GM19025 (cell line): Measurements from ENCODE around the gene CCDC85B.
A peak's percentile ranks its signal among the peaks of the same experiment; 100 is the strongest.

Experiments
- ATAC-seq: cut with Tn5 transposase; IDR thresholded peaks from one replicate; pipeline ENCODE4 v1.9.1; 2021; ENCODE audit warnings: mild to moderate bottlenecking, low read depth, moderate library complexity; ENCODE audit not compliant: unreplicated experiment

CCDC85B gene

DNA sequence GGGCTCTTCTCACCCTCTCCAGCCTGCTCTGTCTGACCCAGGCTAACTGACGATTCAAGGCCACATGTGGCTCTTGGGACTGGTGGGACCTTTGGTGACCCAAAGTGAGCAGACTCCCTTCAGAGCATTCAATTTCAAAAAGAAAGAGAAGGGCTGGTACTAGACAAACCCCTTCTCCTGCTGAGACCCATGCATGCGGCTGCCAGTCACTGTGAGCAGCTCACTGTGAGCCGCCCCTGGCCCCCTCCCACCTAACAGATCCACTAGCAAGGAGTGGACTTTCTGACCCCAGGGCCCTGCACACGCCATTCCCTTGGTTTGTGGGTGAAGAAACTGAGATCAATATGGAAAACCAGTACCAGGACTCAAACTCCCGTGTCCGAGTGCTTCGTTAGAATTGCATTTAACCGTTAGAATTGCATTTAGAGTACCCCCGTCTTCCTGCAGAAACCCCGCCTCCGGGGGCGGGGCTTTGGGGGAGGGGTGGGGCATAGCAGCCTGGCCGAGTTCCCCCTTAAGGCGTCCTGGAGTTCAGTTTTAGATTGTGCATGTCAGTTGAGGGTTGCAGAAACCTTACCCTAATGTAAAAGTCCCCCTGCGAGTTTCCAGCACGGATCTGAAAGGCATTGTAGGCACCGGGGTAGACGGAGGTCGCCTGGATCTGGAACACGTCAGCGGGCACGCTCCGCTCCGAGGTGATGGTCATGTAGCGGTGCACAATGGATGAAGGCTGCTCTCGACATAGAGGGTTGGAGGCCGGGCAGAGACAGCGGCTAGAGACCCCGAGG lies 23.0 kb upstream of the CCDC85B start:
- no peak for ATAC-seq

DNA sequence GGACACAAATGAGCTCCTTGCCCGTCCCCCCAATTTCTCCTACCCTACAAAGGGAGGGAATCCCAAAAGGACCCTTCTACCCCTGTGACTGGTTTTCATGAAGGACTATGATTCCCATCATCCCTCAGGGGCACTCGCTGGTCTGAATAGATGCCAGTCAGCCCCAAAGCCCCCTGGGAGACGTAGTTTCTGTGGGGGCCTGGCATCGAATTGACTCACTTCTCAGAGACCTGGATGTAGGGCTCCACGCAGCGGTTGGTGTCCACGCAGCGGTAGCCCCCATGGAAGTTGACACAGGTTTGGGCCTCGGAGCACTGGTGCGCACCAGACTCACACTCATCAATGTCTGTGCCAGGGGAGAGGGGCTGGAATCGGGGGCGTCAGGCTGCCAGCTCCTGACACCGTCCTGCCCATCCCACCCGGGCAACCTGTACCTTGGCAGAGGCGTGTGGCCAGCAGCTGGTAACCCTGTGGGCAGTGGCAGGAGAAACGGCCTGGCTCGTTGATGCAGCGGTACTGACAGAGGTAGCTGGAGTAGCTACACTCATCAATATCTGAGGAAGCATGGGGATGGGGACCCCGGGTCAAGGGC lies 22.3 kb upstream of the CCDC85B start:
- ATAC-seq = no peak

DNA sequence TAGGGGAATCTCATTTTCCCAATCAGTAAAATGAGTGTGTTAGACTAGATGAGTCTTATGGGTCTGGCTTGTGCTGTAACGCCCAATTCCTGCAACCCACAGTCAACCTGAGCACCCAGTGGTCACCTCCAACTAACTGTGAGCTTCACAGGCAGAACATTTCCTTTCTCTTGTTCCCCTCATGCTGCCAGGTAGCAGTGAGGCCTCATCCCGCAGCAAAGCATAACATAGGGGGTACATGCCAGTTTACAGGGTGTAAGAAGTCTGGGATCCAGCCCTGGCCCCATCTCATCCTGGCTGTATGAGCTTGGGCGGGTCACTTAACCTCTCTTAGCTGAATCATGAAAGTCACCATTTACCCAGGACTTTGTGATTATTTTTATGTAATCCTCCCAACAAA lies 21.6 kb upstream of the CCDC85B start:
- no peak for ATAC-seq

DNA sequence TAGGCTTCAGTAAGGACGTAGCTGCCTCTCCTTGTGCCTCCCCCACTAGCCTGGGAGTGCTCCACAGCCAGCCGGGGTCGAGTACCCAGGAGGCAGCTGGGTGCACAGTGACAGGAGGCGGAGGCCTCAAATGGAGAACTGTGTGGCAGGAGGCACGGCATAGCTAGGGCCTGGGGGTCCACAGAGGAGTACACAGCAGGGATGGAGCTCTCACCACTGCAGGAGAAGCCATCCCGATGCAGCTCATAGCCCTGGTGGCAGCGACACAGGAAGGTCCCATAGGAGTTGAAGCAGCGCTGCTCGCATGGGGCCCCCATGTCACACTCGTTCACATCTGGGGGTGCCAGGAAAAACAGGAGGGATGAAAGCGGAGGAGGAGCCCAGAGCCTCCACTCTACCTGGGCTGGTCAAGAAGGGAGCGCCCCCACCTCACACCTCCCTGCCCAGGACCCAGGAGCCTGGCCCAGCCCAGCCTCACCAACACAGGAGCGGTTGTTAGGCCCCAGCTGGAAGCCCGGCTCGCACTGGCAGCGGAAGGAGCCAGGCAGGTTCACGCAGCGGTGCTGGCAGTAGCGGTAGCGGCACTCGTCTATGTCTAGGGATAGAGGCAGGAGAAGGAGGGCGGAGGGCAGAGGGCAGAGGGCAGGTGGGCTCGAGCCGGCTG lies 20.7 kb upstream of the CCDC85B start:
- no peak for ATAC-seq

DNA sequence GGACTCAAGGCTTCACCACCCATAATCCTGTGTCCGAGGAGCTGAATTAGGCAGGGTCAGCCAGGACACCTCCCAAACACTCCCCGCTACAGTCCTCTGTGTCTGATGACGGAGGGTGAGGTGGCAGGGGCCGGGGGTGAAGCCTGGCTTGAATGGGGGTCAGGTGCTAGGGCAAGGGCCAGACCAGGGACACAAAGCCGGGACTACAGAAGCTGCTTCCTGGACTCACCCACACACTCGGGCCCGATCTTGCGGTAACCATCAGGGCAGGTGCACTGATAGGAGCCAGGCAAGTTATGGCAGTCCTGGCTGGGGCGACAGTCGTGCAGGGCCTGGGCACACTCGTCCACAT lies 20.2 kb upstream of the CCDC85B start:
- no peak for ATAC-seq

DNA sequence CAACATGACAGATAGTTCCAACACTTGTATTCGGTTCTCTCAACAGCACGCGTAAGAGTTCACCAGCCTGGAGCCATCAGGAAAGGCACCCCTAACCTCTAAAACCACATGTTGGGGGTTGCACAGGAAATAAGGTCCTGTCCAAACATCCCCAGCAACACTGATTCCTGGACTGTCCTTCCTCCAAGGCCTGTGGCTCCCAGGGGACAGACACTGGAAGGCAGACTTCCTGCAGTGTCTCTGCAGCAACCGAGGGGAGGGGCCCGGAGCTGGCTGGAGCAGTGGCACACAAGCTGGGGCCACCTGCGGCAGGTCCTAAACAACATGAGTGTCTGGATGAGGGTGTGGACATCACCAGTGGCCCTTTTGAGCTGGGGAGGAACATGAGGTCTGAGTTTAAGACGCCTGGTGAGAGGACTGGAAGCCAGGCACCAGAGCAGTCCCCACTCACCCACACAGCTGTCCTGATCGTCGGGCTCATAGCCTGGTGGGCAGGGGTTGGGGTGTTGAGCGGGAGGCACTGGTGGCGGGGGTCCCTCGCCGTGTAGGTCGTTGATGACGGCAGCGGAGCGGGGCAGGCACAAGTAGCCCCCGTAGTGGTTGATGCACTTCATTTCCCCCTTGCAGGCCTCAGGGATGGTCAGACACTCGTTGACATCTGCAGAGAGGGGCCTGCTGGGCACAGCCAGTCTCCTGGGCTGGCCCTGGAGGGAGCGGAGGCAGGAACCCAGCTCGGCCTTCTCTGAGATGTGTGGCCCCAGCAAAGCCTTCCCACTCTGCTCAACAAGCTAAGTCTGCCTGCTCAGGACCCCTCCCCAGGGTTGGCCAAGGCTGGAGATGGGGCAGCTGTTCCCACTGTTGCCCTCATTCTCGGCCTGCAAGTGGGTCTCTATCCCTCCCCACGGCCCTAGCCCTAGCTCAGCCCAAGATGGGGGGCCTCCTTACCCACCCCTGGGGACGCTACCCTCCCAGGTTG lies 19.5 kb upstream of the CCDC85B start:
- no peak for ATAC-seq

DNA sequence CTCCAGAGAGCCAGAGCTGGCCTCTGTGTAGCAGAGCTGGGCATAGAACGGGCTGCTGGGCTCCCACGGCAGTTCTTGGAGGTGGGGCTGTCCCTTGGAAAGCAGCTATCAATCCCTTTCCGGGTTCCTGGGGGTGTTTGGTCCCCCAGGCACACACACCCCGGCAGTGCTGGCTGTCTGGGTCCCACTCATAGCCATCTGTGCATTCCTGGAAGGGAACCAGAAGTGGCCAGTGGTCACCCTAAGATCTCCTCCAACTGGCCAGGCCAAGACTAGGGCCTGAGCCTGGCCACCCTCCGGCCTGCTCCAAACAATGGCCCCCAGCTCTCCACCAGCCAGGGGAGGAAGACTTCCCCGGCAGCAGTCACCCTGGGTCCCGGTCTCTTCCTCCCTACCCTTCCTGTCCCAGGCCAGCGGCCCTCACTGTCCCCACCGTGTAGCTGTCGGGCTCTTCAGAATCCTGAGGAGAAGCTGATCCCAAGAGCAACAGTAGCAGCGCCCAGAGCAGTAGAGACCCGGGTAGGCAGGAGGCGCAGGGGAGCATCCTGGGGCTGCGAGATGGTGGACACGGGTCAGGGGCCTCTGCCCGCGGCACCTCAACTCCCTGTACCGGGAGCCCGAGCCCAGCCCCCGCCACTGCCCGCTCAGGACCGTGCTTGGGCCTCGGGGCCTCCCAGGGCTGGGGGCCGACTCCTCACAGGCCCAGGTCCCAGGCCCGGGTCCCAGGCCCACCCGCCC lies 18.5 kb upstream of the CCDC85B start:
- ATAC-seq = no peak

DNA sequence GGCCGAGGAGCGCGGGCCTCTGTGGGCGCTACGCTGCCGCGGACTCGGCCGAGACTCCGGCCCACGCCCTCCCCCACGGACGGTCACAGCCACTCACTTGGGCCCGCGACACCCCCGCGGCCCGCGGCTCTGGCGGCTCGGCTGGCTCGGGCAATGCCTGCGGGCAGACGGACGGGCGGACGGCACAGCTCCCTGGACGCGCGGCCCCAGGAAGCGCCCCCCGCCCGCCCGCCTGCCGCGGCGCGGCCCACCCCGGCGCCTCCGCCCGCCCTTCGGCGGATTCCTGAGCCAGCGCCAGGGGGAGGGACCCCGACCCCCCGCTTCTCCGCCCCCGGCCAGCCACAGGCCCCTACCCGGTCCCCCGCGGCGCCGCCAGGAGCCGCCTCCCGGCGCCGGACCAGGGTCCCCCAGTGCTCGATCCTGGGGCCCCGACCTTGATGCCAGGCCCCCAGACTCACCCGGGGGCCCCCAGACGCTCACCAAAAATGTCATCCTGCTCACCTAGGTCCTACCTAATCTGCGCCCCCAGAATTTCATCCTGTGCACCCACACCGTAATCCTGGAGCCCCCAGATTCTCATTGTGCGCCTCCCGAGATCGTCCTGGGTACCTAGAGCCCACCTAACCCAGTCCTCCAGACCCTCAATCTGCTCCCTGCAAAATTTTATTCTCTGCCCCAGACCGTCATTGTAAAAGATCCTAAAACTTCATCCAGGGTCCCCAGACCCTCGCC lies 17.7 kb upstream of the CCDC85B start, which contains the start of gene EFEMP2:
Gene EFEMP2 (minus strand): TSS at position 215 of the 732 bp plus-strand sequence. CDS start 446 bp downstream, outside the sequence.
- ATAC-seq = no peak

DNA sequence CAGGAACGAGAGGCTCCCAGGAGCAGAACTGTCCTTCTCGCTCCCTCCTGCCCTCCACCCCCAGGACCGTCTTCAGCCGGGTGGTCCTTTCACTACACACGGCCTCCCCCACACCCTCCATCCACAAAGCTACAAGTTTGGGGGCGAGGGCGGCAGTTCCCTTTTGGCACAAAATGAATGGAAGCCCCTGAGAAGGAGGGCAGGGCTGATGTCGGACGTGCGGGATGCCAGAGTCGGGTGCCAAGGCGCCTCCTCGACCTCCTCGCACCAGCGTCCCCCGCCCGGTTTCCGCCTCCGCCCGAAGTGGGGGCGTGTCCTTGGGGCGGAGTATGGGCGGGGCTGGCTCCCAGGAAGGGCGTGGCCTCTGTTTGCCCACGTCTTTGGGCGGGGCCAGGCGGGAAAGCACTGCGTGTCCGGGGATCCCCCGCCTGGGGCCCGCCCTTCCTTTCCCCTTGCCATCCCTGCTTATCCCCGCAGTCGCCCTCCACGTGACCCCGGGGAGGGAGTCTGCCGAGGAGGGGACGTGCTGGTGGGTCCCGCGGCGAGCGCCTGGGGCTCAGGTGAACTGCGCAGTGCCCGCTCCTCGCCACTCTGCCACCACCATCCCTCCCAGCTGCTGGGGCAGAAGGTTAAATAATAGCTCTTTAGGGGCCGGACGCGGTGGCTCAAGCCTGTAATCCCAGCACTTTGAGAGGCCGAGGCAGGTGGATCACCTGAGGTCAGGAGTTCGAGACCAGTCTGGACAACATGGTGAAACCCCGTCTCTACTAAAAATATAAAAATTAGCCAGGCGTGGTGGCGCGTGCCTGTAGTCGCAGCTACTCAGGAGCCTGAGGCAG lies 16.9 kb upstream of the CCDC85B start:
- ATAC-seq = peak; percentile 74

DNA sequence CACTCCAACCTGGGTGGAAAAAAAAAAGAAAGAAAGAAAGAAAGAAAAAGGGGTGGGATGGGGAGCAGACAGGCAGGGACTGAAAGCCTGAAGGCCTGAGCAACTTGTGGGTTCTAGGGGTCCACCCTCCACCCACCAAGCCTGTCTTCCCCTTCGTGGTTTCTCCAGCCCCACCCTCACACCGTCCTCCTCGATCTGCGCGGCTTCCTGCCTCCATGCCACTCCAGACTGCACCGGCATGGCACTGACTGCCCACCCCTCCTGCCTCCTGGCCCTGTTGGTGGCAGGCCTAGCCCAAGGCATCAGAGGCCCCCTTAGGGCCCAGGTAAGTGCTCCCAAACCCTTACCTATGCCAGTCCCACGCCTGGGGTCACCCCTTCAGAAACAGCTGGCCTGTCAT lies 10.9 kb upstream of the CCDC85B start, which contains the start of gene CTSW:
Gene CTSW (plus strand): TSS at position 221 of the 400 bp plus-strand sequence. CDS start 18 bp downstream, at position 239.
- no peak for ATAC-seq

DNA sequence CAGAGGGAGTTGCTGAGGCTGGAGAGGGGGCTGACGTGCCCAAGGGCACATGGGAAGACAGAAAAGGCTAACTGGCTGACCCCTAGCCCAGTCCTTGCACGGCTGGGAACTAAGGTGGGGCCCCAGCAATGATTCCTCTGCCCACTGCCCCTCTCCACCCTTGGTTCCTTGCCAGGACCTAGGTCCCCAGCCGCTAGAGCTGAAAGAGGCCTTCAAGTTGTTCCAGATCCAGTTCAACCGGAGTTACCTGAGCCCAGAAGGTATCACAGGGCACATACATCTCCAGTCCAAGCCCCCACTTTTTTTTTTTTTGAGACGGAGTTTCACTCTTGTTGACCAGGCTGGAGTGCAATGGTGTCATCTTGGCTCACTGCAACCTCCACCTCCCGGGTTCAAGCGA lies 10.4 kb upstream of the CCDC85B start:
- ATAC-seq = no peak

DNA sequence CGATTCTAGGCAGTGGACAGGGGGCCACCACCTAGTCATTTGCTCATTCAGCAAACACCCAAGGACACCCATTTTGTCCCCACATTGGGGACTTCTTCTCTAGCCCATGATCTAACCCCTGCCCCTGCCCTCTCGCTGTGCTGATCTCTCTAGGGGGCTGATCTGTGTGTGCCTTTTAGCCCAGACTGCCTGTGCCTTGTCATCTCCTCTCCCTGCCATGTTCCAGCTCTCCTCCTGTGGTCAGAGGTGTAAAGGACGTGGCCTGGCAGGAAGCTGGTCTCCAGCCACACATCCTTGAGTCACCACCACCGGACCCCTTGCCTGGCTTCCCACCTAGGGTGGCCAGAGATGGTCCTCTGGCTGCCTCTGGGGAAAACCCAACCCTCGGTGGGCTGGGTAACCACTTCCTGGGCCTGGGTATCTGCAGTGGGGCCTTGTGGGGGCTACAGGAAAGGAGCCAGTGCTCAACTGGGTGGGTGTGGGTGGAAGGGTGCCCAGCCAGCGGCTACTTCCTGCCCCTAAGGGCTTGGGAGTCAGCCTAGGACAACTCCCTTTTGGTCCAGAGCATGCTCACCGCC lies 9.5 kb upstream of the CCDC85B start:
- no peak for ATAC-seq

DNA sequence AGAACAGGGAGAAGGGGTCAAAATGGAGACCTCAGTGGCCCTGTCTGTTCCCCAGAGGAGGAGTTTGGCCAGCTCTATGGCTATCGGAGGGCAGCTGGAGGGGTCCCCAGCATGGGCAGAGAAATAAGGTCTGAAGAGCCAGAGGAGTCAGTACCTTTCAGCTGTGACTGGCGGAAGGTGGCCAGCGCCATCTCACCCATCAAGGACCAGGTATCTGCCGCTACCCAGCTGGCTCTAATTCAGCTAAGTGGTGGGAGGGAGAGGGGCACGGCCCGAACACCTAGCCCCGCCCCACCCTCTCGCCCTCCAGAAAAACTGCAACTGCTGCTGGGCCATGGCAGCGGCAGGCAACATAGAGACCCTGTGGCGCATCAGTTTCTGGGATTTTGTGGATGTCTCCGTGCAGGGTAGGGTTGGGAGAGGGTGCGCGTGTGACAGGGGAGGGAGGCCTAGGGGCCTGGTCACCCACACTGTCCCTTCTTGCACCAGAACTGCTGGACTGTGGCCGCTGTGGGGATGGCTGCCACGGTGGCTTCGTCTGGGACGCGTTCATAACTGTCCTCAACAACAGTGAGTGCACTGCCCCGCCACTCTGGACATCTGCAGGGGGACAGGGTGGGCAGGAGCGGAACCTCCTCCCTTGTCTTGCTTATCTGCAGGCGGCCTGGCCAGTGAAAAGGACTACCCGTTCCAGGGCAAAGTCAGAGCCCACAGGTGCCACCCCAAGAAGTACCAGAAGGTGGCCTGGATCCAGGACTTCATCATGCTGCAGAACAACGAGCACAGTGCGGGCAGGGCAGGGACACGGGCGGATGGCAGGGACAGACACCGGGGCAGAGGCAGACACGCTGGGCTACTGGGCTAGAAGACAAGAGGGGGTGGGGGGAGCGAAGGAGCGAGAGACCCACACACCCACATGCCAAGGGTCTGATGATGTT lies 8.1 kb upstream of the CCDC85B start:
- ATAC-seq = no peak

DNA sequence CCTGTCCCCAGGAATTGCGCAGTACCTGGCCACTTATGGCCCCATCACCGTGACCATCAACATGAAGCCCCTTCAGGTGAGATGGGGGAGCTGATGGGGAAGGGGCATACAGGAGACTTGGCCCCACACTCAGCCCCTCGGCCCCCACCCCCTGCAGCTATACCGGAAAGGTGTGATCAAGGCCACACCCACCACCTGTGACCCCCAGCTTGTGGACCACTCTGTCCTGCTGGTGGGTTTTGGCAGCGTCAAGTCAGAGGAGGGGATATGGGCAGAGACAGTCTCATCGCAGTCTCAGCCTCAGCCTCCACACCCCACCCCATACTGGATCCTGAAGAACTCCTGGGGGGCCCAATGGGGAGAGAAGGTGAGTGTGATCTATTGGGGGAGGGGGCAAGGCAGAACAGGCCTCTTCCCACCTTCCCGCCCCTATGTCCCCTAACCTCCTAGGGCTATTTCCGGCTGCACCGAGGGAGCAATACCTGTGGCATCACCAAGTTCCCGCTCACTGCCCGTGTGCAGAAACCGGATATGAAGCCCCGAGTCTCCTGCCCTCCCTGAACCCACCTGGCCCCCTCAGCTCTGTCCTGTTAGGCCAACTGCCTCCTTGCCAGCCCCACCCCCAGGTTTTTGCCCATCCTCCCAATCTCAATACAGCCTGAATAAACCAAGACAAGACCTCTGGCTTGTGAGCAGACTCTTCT lies 7.3 kb upstream of the CCDC85B start:
- ATAC-seq = no peak

DNA sequence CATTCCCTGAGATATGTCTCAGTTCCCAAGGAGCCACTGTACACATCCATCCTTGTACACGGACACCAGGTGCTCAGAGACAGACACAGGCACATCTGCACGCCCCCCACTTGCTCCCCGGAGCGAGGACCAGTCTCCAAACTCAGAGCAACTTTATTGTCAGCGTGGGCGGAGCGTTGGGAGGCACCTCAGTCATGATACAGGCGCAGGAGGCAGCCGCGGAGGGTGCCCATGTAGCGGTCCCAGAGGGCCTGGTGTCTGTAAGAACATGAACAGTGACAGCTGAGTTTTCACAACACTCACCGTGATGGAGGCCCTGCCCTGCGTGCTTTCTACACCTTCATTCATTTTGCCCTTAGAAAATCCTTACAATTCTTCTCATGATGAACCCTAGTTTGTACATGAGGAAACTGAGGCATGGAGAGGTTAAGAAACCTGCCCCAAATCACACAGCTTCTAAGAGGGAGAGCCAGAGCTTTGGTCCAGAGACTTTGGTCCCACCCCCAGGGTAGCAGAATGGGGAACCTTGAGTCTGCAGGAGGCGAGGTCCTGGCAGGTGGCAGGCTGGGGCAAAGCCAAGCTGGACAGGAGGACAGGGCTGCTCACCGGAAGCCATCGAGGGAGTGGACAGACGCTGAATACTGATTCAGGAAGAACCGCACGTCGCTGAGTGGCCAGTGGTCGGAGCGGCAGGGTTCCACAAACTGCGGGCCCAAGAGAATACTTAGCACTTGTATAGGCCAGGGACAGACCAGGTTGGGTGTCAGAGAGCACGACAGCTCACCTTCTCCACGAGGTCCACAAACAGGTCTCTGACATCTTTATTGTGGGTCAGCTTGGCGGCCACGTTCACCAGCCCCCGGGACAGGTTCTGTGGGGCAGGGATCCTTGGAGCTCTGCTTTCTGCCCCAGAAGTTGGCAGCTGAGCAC lies 6.4 kb upstream of the CCDC85B start:
- ATAC-seq = no peak
